Neural cell (in vitro differentiated cells): Measurements from ENCODE around the gene ZDHHC7. TPM values are rescaled to one million over a fixed set of nuclear protein-coding genes. Genes with fewer than 3 reads are reported as not detected.

Experiments used
- H2AFZ ChIP-seq: fragments of 200-600, 300-800 bp; sonication (generic), shearing (Covaris generic); 2 replicates; pipeline ENCODE4 v1.6.0; 2014; ENCODE audit warnings: low read depth, mild to moderate bottlenecking, antibody characterized with exemption, low read length, moderate library complexity
- H3F3A ChIP-seq: fragments of 200-600 bp; shearing (Covaris generic); 2 replicates; pipeline ENCODE4 v1.6.1; 2016; ENCODE audit warnings: mild to moderate bottlenecking, moderate library complexity, mixed read lengths, antibody characterized with exemption, low read length; ENCODE audit not compliant: insufficient read depth, poor library complexity, severe bottlenecking
- H3K27ac ChIP-seq: fragments of 200-600, 300-800 bp; sonication (generic), shearing (Covaris generic); 2 replicates; pipeline ENCODE4 v1.5.1; 2014; ENCODE audit warnings: mild to moderate bottlenecking, low read length, moderate library complexity
- H3K27me3 ChIP-seq: fragments of 300-800, 200-600 bp; sonication (generic), shearing (Covaris generic); 2 replicates; pipeline ENCODE4 v1.6.0; 2014; ENCODE audit warnings: mild to moderate bottlenecking, low read depth, low read length, moderate library complexity; ENCODE audit not compliant: insufficient read depth
- H3K36me3 ChIP-seq: fragments of 300-800, 200-600 bp; sonication (generic), shearing (Covaris generic); 2 replicates; pipeline ENCODE4 v1.5.1; 2014; ENCODE audit warnings: mild to moderate bottlenecking, antibody characterized with exemption, low read length, moderate library complexity; ENCODE audit not compliant: insufficient read depth
- H3K4me2 ChIP-seq: fragments of 300-800, 200-600 bp; sonication (generic), shearing (Covaris generic); 2 replicates; pipeline ENCODE4 v1.6.0; 2014; ENCODE audit warnings: mild to moderate bottlenecking, low read length
- H3K4me3 ChIP-seq: fragments of 300-800, 200-600 bp; sonication (generic), shearing (Covaris generic); 2 replicates; pipeline ENCODE4 v1.5.1; 2014; ENCODE audit warnings: mild to moderate bottlenecking, low read length, moderate library complexity
- H3K79me2 ChIP-seq: fragments of 200-600 bp; shearing (Covaris generic); replicated peaks from 2 replicates; pipeline ENCODE4 v1.6.0; 2014; ENCODE audit warnings: mild to moderate bottlenecking, low read length, moderate library complexity; ENCODE audit not compliant: insufficient read depth
- H3K9ac ChIP-seq: fragments of 300-800, 200-600 bp; sonication (generic), shearing (Covaris generic); 2 replicates; pipeline ENCODE4 v1.6.1; 2016; ENCODE audit warnings: mild to moderate bottlenecking, low read length, mixed read lengths
- H3K9me2 ChIP-seq: fragments of 200-600 bp; shearing (Covaris generic); 2 replicates; pipeline ENCODE4 v1.6.1; 2016; ENCODE audit warnings: mild to moderate bottlenecking, low read length, mixed read lengths; ENCODE audit not compliant: insufficient read depth
- H3K9me3 ChIP-seq: fragments of 200-600, 300-800 bp; sonication (generic), shearing (Covaris generic); 2 replicates; pipeline ENCODE4 v1.6.1; 2016; ENCODE audit warnings: mild to moderate bottlenecking, mixed run types, low read length, moderate library complexity, mixed read lengths
- H4K20me1 ChIP-seq: fragments of 200-600 bp; shearing (Covaris generic); 2 replicates; pipeline ENCODE4 v1.6.1; 2016; ENCODE audit warnings: mild to moderate bottlenecking, mixed run types; ENCODE audit not compliant: insufficient read depth
- EP300 ChIP-seq: fragments of 450-650 bp; conservative IDR thresholded peaks from 2 replicates; pipeline ENCODE4 v1.6.1; 2014; ENCODE audit warnings: antibody characterized with exemption, mild to moderate bottlenecking, moderate library complexity; ENCODE audit not compliant: poor library complexity, severe bottlenecking
- EZH2 ChIP-seq: fragments of 200-600, 300-800 bp; shearing (Covaris generic), sonication (generic); IDR thresholded peaks from 2 replicates; pipeline ENCODE4 v1.6.1; 2014; ENCODE audit warnings: antibody characterized with exemption, low read length, borderline replicate concordance, mild to moderate bottlenecking; ENCODE audit not compliant: insufficient read depth, poor library complexity, severe bottlenecking
- MXI1 ChIP-seq: fragments of 450-650 bp; conservative IDR thresholded peaks from 2 replicates; pipeline ENCODE4 v1.6.1; 2014; ENCODE audit warnings: antibody characterized with exemption, mild to moderate bottlenecking; ENCODE audit not compliant: poor library complexity, severe bottlenecking
- POLR2AphosphoS5 ChIP-seq: IDR thresholded peaks from 2 replicates; pipeline ENCODE4 v1.6.1; 2012
- RAD21 ChIP-seq: fragments of 450-650 bp; conservative IDR thresholded peaks from 2 replicates; pipeline ENCODE4 v1.6.1; 2014; ENCODE audit warnings: antibody characterized with exemption, mild to moderate bottlenecking, moderate library complexity
- SMC3 ChIP-seq: fragments of 450-650 bp; conservative IDR thresholded peaks from 2 replicates; pipeline ENCODE4 v1.6.1; 2014; ENCODE audit warnings: antibody characterized with exemption, mild to moderate bottlenecking, moderate library complexity; ENCODE audit not compliant: poor library complexity
- TAF1 ChIP-seq: IDR thresholded peaks from 2 replicates; pipeline ENCODE4 v1.6.1; 2012; ENCODE audit warnings: low read depth
- polyA plus RNA-seq: library from polyadenylated mRNA; depleted of rRNA; stranded (reverse); fragments of >200 nt; gene quantifications from 2 replicates; pipeline ENCODE4 v1.2.3, GENCODE V29; 2014
- TF ChIP-seq, protein P1 (sequence below): fragments of 450-650 bp; IDR thresholded peaks from 2 replicates; pipeline ENCODE4 v1.5.1; 2014; ENCODE audit warnings: antibody characterized with exemption, mild to moderate bottlenecking, moderate library complexity; ENCODE audit not compliant: poor library complexity, severe bottlenecking
- TF ChIP-seq, protein P2 (sequence below): IDR thresholded peaks from 2 replicates; pipeline ENCODE4 v1.6.1; 2012; ENCODE audit warnings: borderline replicate concordance

The ZDHHC7 gene
- polyA plus RNA-seq, 1 donor from 2014 or later, result 33.8 TPM

DNA sequence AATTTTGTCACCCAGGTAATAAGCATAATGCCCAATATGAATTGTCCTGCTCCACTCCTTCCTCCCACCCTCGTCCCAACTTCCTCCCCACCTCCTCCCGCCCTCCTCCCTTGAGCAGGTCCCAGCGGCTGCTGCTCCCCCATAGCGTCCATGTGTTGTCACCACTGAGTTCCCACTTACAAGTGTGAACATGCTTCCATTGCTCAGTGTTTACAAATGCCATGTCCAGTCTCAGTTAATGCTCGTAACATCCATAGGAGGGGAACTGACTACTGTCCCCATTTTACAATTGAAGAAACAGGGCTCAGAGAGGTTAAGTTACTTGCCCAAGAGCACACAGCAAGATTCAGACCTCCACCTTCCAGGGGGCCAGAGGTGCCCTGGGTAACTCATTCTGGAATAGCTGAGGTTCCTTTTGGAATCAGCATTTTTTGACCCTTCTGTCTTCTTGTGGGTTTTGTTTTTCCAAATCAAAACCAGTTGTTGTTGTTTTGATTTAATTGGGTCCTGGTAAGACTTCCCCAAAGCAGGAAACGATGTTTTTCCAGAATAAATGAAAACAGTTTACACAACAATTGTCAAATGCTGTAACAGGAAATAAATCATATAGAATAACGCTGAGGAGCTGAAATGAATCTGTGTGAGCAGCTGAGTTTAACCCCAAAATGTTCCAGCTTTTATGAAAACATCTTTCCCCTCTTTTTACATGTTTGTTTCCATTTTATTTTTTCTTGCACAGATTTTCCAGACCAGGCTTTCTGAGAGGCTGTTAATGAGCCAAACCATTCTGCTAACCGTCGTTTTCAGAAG is 73.9 kb downstream of the ZDHHC7 start:
- Histone ChIP-seq H3K4me3 (no peak overlapping the region), H3K9ac (no peak overlapping the region), H3F3A (no peaks in the 10 kb centered on the region), H3K27me3 (no peaks in the 10 kb centered on the region), H3K79me2 (no peaks in the 10 kb centered on the region), H3K9me3 (no peaks in the 10 kb centered on the region), H4K20me1 (no peaks in the 10 kb centered on the region), H3K27ac (no peak overlapping the region), H3K36me3 (no peaks in the 10 kb centered on the region), H2AFZ (no peak overlapping the region), H3K4me2 (no peak overlapping the region), H3K9me2 (no peaks in the 10 kb centered on the region)
- TF ChIP-seq TAF1 (no peak), RAD21 (no peak), POLR2AphosphoS5 (no peak), SMC3 (no peak), MXI1 (no peak), EZH2 (no peak), EP300 (no peak)
- TF ChIP-seq, protein P1, sequence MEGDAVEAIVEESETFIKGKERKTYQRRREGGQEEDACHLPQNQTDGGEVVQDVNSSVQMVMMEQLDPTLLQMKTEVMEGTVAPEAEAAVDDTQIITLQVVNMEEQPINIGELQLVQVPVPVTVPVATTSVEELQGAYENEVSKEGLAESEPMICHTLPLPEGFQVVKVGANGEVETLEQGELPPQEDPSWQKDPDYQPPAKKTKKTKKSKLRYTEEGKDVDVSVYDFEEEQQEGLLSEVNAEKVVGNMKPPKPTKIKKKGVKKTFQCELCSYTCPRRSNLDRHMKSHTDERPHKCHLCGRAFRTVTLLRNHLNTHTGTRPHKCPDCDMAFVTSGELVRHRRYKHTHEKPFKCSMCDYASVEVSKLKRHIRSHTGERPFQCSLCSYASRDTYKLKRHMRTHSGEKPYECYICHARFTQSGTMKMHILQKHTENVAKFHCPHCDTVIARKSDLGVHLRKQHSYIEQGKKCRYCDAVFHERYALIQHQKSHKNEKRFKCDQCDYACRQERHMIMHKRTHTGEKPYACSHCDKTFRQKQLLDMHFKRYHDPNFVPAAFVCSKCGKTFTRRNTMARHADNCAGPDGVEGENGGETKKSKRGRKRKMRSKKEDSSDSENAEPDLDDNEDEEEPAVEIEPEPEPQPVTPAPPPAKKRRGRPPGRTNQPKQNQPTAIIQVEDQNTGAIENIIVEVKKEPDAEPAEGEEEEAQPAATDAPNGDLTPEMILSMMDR, result no peak
- TF ChIP-seq, protein P2, sequence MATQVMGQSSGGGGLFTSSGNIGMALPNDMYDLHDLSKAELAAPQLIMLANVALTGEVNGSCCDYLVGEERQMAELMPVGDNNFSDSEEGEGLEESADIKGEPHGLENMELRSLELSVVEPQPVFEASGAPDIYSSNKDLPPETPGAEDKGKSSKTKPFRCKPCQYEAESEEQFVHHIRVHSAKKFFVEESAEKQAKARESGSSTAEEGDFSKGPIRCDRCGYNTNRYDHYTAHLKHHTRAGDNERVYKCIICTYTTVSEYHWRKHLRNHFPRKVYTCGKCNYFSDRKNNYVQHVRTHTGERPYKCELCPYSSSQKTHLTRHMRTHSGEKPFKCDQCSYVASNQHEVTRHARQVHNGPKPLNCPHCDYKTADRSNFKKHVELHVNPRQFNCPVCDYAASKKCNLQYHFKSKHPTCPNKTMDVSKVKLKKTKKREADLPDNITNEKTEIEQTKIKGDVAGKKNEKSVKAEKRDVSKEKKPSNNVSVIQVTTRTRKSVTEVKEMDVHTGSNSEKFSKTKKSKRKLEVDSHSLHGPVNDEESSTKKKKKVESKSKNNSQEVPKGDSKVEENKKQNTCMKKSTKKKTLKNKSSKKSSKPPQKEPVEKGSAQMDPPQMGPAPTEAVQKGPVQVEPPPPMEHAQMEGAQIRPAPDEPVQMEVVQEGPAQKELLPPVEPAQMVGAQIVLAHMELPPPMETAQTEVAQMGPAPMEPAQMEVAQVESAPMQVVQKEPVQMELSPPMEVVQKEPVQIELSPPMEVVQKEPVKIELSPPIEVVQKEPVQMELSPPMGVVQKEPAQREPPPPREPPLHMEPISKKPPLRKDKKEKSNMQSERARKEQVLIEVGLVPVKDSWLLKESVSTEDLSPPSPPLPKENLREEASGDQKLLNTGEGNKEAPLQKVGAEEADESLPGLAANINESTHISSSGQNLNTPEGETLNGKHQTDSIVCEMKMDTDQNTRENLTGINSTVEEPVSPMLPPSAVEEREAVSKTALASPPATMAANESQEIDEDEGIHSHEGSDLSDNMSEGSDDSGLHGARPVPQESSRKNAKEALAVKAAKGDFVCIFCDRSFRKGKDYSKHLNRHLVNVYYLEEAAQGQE, result no peak

DNA sequence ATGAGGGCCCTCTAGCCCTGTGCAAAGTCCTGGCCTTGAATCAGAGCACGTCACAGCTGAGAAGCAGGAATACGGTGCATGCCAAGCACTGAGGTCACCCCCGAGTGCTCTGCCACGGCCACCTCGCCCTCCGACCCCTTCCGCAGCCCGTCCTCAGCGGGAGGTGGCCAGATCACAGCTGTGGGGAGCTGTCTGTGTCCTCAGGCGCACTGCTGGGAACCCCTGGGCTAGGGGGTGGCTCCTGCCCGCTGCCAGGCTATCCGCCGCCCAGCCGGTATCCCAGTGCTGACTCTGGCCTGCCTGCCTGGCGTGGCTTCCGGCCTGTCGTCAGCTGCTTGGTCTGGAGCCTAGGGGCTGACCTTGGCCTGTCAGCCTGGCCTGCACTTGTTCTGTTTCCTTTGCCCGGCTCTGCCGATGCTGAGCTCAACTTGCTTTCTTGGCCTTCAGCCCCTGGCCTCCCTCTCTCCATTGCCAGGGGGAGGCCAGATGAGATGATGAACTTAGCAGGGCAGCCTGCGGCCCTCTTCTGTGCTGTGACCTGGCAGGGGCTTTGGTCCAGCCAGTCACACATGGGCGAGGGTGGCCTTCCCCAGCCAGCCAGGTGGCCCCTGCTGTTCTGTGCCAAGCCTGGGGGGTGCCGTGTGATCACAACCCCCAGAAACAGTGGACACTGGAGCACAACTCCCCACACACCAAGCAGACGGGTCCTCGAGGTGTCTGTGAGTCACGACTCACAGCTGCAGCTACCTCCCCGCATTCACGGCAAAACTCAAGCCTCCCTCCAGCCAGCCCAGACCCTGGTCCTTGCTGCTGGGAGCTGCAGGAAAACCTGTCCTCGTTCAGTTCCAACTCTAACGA is 77.3 kb downstream of the ZDHHC7 start:
- no peaks in the 10 kb centered on the region for H3K9me2 ChIP-seq
- TF ChIP-seq SMC3 (no peak), POLR2AphosphoS5 (no peak), EZH2 (no peak), EP300 (no peak), RAD21 (no peak), TAF1 (no peak), MXI1 (no peak)
- TF ChIP-seq, protein P1, result no peak
- TF ChIP-seq, protein P2, result no peak
- H3K9me3 ChIP-seq, result no peaks in the 10 kb centered on the region
- H2AFZ ChIP-seq, result no peak overlapping the region
- H3K27ac ChIP-seq, result no peak overlapping the region
- H3K79me2 ChIP-seq, result no peaks in the 10 kb centered on the region
- H3K36me3 ChIP-seq, result no peaks in the 10 kb centered on the region
- no peak overlapping the region for H3K9ac ChIP-seq
- no peaks in the 10 kb centered on the region for H3F3A ChIP-seq
- no peaks in the 10 kb centered on the region for H3K27me3 ChIP-seq
- no peak overlapping the region for H3K4me2 ChIP-seq
- H4K20me1 ChIP-seq, result no peaks in the 10 kb centered on the region
- H3K4me3 ChIP-seq, result no peak overlapping the region
